Stimulated activated CD8-positive, alpha-beta memory T cell treated with anti-CD3 and anti-CD28 coated beads, Interleukin-12 subunit alpha, Interleukin-12 subunit beta, amount 100 ng/mL, for 24 hours (primary cell): Measurements from ENCODE around the gene MYLK4.
"Not testable (repeated sequence)": the region's sequence is repeated elsewhere in the genome, so short reads cannot be mapped to it uniquely, and the experiment has no call there.

Source experiments
- DNase-seq: peaks from one replicate; pipeline ENCODE4 v3.0.0-alpha.2; 2020; ENCODE audit errors: extremely low read depth

The MYLK4 gene

DNA sequence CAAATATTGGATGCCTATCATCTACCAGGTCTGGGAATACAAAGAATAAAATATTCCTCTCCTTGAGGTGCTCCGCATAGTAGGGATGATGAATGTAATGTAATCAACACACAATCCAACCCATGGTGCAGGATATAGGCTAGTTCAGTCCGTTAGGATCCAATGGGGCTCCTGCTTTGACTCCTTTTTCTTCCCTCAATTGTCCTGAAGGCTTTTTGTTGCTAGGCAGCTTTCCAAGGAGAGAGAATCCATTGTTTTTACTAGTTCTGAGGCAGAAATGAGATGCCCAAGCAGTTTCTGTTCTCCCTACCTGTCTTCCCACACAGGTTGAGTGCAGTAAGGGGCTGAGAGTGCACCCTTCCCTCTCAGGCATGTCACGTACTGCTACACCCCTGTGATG is 26.5 kb upstream of the MYLK4 start:
- DNase-seq, result no peak

DNA sequence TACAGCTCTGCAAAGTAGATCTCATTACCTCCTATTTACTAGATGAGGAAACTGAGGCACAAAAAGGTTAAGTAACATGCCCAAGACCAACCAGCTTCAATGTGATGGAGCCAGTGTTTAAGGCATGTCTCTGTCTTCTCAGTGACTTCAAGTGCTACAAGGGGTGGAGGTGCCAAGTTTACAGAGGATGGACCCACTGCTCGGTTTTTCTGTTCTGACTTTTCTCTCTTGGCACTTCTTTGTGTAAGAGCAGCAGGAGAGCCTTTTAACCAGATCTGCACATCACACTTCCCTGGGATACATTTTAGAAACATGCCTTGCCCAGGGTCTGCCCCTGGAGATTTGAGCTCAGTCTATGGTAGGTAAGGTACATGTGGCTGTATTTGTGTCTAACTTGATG is 24.3 kb upstream of the MYLK4 start:
- no peak for DNase-seq

DNA sequence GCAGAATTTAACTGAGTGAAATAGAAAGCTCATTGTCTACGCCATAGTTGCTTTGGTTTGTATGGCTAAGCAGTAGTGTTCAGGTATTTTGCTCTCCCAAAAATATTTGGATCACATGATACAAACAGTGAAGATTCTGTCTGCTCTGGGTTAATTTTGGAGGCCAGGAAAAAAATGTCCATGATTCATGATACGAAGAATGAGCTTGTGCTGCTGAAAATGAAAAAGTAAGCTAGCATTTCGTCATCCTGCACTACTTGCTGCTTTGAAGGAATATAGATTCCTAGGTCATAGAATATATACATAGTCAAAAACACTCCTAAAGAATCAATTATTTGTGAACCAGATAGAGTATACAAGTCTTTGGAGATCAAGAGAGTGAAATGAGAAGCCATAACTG is 22.7 kb upstream of the MYLK4 start:
- no peak for DNase-seq

DNA sequence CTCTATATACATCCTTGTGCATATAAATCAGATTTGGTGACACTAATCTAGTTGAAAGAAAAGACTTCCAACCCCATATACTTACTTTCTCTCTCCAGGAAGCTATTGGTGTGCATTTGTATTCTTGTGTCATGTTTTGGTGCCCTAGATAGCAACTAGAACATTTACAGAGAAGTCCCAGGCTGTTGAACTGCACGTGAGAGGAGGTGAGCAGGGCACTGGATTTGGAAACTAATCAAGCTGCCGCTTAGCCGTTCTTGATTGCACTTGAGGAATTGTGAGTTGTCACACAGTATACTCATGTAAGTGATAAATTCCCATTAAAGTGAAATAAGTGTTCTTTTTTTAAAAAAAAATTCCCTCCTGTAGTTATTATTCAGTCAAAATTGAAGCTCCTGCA is 22.1 kb upstream of the MYLK4 start:
- no peak for DNase-seq

DNA sequence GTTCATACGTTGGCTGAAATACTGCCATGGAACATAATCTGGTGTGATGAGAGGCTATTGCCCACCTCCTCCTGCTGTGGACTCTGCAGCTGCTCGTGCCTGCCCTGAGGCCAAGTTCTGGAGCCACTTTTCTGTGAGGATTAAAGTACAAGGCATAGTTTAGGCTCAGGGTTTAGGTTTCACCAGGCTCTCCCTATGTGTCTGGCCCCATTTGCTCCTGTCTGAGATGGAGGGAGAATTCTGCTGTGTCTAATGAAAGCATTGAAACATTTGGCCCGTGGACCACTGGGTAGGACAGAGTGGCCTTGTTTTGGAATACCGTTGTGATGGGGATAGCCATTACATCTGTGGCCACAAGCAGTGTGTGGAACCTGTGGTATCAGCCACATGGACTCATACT is 20.4 kb upstream of the MYLK4 start:
- no peak for DNase-seq

DNA sequence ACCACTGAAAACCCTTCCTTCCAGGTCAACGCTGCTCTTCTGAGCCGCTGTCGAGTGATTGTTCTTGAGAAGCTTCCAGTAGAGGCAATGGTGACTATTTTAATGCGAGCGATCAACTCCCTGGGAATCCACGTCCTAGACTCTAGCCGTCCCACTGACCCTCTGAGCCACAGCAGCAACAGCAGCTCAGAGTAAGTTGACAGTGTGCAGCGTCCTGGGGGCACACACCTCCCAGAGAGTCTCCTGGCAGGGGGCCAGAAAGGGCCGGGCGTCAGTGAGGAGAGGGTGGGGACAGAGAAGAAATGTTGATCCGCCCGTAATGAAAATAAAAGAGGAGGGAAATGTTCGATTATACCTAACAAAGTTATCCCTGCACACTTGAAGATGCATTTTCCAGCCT is 19.4 kb upstream of the MYLK4 start:
- DNase-seq, result no peak

DNA sequence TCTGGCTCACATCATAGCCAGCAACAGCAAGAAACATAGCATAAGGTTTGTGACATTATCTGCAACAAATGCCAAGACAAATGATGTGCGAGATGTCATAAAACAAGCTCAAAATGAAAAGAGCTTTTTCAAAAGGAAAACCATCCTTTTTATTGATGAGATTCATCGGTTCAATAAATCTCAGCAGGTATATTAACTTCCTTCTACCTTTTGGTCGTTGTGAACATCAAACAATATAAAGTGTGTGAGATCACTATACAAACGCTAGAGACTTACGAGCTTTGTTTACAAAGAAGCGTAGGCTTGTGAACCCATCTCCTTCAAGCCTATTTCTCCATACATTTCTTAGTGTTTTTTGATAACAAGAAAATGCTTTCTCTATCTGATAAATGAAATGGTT is 18.0 kb upstream of the MYLK4 start:
- no peak for DNase-seq

DNA sequence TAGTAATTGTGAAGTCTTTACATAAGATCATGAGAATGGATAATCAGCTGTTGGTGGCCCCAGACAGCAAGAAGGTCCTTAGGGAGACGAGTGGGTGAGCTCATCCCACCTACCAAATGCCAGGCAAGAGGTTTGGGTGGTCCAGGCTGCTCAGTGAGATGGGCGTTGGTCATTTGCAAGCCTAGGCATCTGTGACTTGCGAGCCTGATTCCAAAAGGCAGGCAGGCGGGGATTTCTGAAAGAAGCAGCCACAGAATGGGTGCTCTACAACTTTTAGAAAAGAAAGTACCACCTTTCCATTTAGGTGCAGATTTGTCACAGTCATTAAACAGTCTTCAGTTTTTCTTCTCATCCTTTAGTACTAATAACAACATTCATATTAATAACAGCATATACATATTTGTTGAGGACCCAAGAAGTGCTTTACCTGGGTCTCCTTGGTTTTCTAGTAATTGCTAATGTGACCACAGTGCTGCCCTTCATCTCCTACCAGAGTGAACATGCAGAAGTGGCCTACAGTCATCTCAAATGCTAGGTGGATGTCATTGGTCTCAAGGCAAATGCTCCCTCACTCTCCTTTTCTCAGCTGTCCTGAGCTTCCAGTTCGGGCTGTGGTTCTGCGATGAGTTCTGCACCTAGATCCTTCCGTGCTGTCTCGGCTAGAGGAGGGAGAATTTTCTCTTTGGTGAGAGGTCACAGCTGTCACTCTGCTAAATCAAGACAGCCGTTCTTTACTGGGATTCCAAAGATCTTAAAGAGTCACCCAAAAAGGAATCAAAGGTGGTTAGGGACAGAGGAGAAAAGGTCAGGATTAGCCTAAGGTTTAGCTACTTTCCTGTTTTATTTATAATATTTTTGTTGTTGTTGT is 17.2 kb upstream of the MYLK4 start:
- no peak for DNase-seq

DNA sequence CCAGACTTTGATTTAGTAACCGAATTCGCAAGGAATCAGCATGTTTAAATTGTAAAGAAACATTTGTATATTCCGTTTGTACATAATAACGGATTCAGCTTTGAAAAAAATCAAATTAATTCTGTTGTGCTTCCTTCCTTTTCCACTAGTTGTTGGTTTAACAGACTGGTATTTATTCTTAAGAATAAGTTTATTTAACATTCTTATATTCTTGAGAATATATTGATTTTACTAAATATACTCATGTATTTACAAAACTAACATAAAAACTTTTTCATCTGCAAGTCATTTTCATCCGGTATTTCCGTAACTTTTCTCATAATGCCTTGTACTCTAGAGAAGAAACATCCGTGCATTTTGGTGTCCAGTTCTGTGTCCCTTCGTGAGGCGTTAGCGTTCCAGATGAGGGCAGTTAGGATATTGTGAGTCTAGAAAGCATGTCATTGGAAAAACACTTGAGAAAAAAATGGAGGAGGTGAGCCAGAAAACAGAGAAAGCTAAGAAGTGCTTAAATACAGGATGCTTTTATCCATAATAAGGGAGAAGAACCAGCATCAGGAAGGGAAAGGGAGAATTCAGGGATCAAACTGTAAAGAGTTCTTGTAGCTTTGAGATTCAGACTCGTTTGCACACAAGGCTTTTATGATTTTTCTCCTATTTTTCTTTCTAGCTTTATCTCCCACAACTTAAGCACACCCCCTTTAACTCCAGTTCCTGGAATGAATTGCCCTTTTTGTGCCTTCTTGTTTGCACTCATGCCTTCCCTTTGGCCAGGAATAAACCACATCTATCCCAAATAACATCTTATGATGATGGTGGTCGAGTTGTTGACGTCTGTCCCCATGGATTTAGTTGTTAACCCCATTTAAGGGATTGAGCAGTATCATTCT is 16.3 kb upstream of the MYLK4 start:
- no peak for DNase-seq

DNA sequence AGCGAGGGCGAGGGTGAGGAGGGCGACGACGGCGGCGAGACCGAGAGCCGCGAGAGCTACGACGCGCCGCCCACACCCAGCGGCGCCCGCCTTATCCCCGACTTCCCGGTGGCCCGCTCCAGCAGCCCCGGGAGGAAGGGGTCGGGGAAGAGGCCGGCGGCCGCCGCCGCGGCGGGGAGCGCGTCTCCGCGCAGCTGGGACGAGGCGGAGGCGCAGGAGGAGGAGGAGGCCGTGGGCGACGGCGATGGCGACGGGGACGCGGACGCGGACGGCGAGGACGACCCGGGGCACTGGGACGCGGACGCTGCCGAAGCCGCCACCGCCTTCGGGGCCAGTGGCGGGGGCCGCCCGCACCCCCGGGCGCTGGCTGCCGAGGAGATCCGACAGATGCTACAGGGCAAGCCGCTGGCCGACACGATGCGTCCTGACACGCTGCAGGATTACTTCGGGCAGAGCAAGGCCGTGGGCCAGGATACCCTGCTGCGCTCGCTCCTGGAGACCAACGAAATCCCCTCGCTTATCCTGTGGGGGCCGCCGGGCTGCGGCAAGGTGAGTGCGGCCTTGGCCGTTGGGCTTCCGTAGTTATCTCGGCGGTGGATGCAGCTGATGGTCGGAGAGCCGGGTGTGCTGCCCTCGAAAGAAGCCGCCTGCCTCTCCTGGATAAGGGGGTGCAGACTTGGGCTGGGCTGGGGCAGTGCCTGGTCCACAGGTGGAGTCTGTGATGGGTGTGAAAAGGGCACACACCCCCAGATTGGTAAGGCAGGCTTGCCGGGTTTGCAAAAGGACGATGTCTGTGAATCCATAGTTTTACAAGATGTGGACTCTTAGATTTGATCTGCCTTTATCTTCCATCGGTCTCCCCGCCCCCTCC is 15.4 kb upstream of the MYLK4 start:
- no peak for DNase-seq

DNA sequence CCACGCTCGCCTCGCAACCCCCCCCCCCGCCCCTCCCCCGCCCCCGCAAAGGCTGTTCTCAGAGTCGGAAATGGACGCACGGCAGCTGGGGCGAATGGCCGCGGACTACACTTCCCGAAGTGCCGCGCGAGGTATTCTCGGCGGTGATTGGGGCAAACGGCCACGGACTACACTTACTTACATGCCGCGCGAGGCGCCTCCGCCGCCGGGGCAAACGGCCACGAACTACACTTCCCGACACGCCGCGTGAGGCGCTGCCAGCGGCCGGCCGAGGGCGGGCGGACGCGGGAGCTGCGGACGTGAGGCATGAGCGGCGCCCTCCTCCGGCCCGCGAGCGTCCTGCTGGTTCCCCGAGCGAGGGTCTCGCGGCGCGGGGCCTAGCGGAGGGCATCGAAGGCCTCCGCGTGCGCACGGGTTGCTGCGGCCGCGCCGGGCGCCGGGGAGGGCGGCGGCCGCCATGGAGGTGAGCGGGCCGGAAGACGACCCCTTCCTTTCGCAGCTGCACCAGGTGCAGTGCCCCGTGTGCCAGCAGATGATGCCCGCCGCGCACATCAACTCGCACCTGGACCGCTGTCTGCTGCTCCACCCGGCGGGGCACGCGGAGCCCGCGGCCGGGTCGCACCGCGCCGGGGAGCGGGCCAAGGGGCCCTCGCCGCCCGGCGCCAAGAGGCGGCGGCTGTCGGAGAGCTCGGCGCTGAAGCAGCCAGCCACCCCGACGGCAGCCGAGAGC is 14.6 kb upstream of the MYLK4 start, which contains the start of gene WRNIP1:
TSS of gene WRNIP1 (plus strand) at position 228 of the 730 bp plus-strand sequence. CDS start at position 458, 230 bp downstream.
- peak; percentile 90 for DNase-seq

DNA sequence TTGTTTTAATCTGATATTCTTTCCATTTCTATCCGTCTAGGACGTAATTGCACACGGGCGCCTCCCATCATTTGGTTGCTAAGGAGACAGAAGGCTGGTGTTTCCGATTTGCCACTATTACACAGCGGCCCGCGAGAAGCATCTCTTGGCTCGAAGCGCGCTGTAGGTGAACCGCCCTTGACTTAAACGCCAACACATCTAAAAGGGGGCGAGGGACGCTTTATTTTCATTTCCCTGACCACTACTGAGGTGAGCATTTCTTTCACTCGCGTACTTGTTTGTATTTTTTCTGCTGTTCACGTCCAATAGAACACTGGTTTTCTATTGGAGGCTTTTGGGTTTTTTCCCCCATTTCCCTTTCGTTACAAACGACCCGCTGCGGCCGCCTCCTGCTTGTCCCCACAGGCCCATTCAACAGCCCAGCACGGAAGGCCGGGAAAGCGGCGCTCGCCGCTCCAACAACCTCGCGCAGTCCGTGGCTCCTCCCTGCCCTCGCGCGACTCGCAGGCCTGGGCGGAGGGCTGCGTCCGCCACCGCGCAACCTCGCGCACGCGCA is 14.0 kb upstream of the MYLK4 start:
- no peak for DNase-seq

DNA sequence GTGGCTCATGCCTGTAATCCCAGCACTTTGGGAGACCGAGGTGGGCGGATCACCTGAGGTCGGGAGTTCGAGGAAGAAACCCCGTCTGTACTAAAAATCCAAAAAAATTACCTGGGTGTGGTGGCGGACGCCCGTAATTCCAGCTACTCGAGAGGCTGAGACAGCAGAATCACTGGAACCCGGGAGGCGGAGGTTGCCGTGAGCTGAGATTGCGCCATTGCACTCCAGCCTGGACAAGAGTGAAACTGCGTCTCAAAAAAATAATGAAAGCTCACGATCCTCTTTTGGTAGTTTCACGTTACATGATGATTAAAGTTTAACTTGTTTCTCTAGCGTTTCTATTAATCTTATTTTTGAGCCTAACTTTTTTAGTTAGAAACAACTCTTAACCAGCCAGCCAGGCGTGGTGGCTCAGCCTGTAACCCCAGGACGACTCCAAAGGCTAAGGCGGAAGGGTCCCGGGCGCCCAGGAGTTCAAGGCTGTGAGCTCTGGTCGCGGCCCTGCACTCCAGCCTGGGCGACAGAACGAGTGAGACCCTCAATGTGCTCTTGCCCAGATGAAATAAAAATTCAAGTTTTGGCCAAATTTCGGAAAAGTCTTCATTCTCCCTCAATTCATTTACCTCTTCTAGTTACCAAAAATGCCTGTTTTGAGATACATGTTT is 13.3 kb upstream of the MYLK4 start:
- no peak for DNase-seq

DNA sequence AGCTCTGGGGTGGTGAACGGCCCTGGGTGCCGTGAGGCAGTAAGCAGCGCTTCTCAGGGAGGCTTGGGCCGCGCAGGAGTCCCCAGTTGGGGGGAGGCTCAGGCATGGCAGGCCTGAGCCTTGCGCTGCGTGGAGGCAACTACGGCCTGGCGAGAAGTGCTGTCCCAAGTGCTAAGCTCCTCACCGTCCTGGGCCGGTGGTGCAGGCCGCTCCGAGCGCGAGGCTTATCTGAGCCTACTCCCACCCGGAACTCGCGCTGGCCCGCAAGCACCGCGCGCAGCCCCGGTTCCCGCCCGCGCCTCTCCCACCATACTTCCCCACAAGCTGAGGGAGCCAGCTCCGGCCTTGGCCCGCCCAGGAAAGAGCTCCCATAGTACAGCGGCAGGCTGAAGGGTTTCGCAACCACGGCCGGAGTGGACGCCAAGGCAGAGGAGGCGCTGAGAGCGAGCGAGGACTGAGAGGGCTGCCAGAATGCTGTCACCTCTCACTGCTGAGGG is 12.7 kb upstream of the MYLK4 start:
- DNase-seq, result no peak

DNA sequence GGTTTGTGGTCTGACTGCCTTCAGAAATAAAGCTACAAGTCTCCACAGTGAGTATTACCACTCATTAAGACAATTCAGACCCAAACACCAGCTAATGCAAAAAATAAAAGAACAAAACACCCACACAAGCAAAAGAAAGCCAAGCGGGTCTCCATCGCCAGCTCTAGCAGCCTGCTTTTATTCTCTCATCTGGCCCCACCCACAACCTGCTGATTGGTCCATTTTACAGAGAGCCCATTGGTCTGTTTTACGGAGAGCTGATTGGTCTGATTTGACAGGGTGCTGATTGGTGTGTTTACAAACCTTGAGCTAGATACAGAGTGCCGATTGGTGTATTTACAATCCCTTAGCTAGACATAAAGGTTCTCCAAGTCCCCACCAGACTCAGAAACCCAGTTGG is 12.1 kb upstream of the MYLK4 start:
- DNase-seq, result not testable (repeated sequence)

DNA sequence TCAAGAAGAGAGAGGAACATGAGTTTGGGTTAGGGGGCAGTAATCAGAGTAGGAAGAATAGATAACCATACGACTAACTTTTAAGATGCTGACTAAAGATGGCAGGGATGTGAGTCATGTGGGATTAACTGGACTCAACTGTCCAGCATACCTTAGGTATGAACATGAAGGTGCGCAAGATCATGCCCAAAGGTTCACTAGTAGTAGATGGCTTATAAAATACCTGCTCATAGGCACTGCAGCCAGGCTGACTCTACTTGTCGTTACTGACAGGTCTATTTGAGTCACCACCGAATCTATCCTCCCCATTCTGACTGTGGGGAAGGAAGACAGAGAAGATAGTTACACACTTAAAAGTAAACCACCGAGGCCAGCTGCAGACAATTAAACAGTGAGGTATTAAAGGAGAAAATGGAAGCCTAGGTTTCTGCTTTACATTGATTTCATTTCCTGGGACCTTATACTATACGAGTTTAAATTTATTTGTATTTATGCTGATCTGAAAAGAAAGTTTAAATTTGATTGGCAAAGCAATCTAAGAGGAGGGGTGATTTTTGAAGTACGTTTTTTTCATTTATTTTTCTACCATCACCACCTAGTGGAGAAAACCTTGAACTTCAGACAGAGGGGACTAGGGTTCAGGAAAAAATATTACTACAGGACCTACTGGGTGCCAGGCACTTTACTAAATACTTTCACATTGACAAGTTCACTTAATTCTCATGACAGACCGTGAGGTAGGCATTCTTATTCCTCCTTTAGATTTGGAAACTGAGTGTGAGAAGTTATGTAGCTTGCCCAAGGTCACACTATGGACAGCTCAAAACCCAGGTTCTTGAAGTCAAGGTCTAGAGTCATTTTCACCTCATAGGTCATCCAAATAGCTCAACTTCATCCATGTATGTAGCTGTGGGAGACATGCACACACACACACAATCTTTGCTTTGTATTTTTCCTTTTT is 10.4 kb upstream of the MYLK4 start:
- no peak for DNase-seq

DNA sequence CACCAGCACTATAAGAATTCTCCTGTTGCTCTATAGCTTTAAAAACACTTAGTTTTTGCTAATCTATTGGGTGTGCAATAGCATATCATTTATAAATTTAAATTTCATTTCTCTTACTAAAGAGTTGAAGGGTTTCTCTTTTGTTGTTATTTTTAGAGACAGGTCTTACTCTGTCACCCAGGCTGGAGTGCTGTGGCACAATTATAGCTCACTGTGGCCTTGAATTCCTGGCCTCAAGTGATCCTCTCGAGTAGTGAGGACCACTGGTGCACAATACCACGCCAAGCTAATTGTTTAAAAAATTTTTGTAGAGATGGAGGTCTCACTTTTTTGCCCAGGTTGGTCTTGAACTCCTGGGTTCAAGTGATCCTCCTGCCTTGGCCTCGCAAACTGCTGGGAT is 8.3 kb upstream of the MYLK4 start:
- no peak for DNase-seq

DNA sequence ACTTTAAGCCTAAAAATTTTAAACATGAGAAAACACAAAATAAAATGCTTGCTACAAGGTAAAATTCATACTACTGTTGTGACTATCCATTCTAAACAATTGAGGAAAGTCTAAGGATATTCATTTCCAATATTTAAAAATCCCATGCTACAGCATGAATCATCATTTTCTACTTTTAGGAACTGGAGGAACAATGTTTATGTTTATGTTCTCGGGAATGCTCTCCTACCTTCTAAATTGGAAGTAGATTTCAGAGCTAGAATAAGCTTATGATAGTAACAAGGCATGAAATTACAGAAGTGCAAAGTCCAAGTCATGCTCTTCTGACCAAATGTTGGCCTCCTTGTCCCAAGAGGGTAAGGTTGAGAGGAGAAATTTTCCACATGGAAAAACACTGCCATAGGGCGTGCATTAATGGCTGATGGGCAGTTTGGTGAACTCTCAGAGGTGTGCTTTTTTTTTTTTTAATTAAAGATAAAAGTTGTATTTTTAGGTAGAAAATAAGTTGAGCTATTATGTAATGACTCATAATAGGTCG is 6.0 kb upstream of the MYLK4 start:
- no peak for DNase-seq

DNA sequence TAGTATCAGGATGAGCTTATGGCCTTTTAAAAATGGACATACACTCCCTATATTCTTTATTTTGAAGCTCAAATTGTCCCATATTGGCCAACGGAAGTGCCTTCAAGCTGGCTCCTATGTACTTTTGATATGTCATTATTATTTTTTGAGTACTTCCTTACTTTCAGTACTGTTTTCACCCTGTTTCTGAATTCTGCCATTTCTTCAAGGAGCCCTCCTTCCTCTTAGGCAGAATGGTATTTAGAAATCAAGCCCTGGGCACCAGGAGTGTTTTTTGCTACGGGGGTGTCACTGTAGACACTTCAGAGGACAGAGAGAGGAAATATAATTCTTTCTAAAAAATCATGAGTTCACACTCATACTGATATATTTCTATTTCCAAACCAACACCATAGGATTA is 5.5 kb upstream of the MYLK4 start:
- no peak for DNase-seq
